ENCODE measurements around the gene SURF2.

Gene SURF2

GRCh38 chr9:133366435-133366834, 10.1 kb downstream of the SURF2 start:
- DNase-seq (ENCODE audit: low spot score), result no peak
- no peaks in the 10 kb centered on the region for H3K9me3 ChIP-seq (ENCODE audit: severe bottlenecking)
- peaks cover 94% of the 10 kb centered on the region for H3K36me3 ChIP-seq (ENCODE audit: low read depth)
- no peak for ATAC-seq (ENCODE audit: low read depth)
- H3K4me3 ChIP-seq (ENCODE audit: severe bottlenecking), result no peak overlapping the region
- peaks cover 13% of the 10 kb centered on the region for H3K4me1 ChIP-seq (ENCODE audit: insufficient read depth, poor library complexity, severe bottlenecking)
- H3K27me3 ChIP-seq (ENCODE audit: insufficient read depth, poor library complexity, severe bottlenecking), result no peaks in the 10 kb centered on the region
- no peak for TF ChIP-seq CTCF (IDR thresholded peaks at IDR 0.05; ENCODE audit: poor library complexity, severe bottlenecking)
- no peak overlapping the region for H3K27ac ChIP-seq (ENCODE audit: poor library complexity, severe bottlenecking)

GRCh38 chr9:133367221-133367620, 10.9 kb downstream of the SURF2 start:
- Histone ChIP-seq H3K27me3 (ENCODE audit: insufficient read depth, poor library complexity, severe bottlenecking) (no peaks in the 10 kb centered on the region), H3K27ac (ENCODE audit: poor library complexity, severe bottlenecking) (no peak overlapping the region), H3K4me3 (ENCODE audit: severe bottlenecking) (no peak overlapping the region), H3K36me3 (ENCODE audit: low read depth) (peaks cover 94% of the 10 kb centered on the region), H3K4me1 (ENCODE audit: insufficient read depth, poor library complexity, severe bottlenecking) (peaks cover 13% of the 10 kb centered on the region), H3K9me3 (ENCODE audit: severe bottlenecking) (no peaks in the 10 kb centered on the region)
- ATAC-seq (ENCODE audit: low read depth), result no peak
- DNase-seq (ENCODE audit: low spot score), result no peak
- no peak for TF ChIP-seq CTCF (IDR thresholded peaks at IDR 0.05; ENCODE audit: poor library complexity, severe bottlenecking)

- TF ChIP-seq CTCF (IDR thresholded peaks at IDR 0.05; ENCODE audit: poor library complexity, severe bottlenecking), result no peak
- peaks cover 94% of the 10 kb centered on the region for H3K36me3 ChIP-seq (ENCODE audit: low read depth)
- no peak overlapping the region for H3K4me3 ChIP-seq (ENCODE audit: severe bottlenecking)
- H3K4me1 ChIP-seq (ENCODE audit: insufficient read depth, poor library complexity, severe bottlenecking), result peaks cover 13% of the 10 kb centered on the region
- H3K9me3 ChIP-seq (ENCODE audit: severe bottlenecking), result no peaks in the 10 kb centered on the region
- no peak for ATAC-seq (ENCODE audit: low read depth)
- DNase-seq (ENCODE audit: low spot score), result no peak
- H3K27me3 ChIP-seq (ENCODE audit: insufficient read depth, poor library complexity, severe bottlenecking), result no peaks in the 10 kb centered on the region
- H3K27ac ChIP-seq (ENCODE audit: poor library complexity, severe bottlenecking), result no peak overlapping the region
Measured at GRCh38 chr9:133367778-133368177, 11.4 kb downstream of the SURF2 start.

GRCh38 chr9:133368249-133368881, 12.0 kb downstream of the SURF2 start:
- Histone ChIP-seq H3K4me3 (ENCODE audit: severe bottlenecking) (no peak overlapping the region), H3K4me1 (ENCODE audit: insufficient read depth, poor library complexity, severe bottlenecking) (peaks cover 13% of the 10 kb centered on the region), H3K9me3 (ENCODE audit: severe bottlenecking) (no peaks in the 10 kb centered on the region), H3K36me3 (ENCODE audit: low read depth) (peaks cover 94% of the 10 kb centered on the region), H3K27me3 (ENCODE audit: insufficient read depth, poor library complexity, severe bottlenecking) (no peaks in the 10 kb centered on the region), H3K27ac (ENCODE audit: poor library complexity, severe bottlenecking) (no peak overlapping the region)
- no peak for TF ChIP-seq CTCF (IDR thresholded peaks at IDR 0.05; ENCODE audit: poor library complexity, severe bottlenecking)
- ATAC-seq (ENCODE audit: low read depth) (no peak), DNase-seq (ENCODE audit: low spot score) (no peak)

GRCh38 chr9:133369422-133369821, 13.1 kb downstream of the SURF2 start:
- no peaks in the 10 kb centered on the region for H3K9me3 ChIP-seq (ENCODE audit: severe bottlenecking)
- H3K27me3 ChIP-seq (ENCODE audit: insufficient read depth, poor library complexity, severe bottlenecking), result no peaks in the 10 kb centered on the region
- H3K4me3 ChIP-seq (ENCODE audit: severe bottlenecking), result no peak overlapping the region
- ATAC-seq (ENCODE audit: low read depth) (no peak), DNase-seq (ENCODE audit: low spot score) (no peak)
- TF ChIP-seq CTCF (IDR thresholded peaks at IDR 0.05; ENCODE audit: poor library complexity, severe bottlenecking), result no peak
- H3K36me3 ChIP-seq (ENCODE audit: low read depth), result peaks cover 91% of the 10 kb centered on the region
- H3K27ac ChIP-seq (ENCODE audit: poor library complexity, severe bottlenecking), result no peak overlapping the region
- peaks cover 13% of the 10 kb centered on the region for H3K4me1 ChIP-seq (ENCODE audit: insufficient read depth, poor library complexity, severe bottlenecking)

Data from RWPE2 (cell line).